GM12874 (cell line): Measurements from ENCODE around the gene WNT3.

Experiments used
- CTCF ChIP-seq: IDR thresholded peaks from 2 replicates; pipeline ENCODE4 v1.5.1; 2011; ENCODE audit warnings: low read depth, mild to moderate bottlenecking, control low read depth, low read length, moderate library complexity; ENCODE audit not compliant: insufficient read depth

WNT3 gene

GRCh38 chr17:46796084-46796483 lies 22.4 kb downstream of the WNT3 start:
- no peak for TF ChIP-seq CTCF

DNA sequence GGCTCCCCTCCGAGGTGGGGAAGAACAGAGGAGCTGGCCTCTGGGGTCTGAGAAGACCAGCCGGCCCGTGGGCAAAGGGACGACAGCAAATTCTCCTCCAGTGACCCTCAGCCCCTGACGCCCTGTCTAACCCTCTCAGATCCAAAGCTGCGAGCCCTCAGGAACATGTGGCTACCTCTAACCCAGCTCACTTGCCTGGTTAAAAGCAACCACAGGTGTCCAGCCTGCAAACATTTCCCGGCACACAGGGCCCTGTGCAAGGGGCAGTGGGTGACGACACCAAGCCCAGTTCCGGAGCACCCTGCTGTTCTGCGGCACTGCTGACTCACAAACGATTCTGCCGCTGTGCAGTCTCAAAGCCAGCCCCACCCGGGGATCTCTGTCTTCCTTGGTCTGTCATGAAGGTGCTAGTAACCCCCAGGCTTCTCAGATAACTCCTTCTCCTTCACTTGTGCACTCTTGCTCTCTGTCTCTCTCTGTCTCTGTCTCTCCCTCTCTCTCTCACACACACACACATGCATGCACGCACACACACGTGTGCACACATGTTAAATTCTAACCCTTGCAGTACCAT lies 23.0 kb downstream of the WNT3 start:
- no peak for TF ChIP-seq CTCF

- TF ChIP-seq CTCF, result no peak
These were observed 24.2 kb downstream of the WNT3 start for GRCh38 chr17:46794318-46794717.

GRCh38 chr17:46793541-46793940 lies 25.0 kb downstream of the WNT3 start:
- no peak for TF ChIP-seq CTCF

DNA sequence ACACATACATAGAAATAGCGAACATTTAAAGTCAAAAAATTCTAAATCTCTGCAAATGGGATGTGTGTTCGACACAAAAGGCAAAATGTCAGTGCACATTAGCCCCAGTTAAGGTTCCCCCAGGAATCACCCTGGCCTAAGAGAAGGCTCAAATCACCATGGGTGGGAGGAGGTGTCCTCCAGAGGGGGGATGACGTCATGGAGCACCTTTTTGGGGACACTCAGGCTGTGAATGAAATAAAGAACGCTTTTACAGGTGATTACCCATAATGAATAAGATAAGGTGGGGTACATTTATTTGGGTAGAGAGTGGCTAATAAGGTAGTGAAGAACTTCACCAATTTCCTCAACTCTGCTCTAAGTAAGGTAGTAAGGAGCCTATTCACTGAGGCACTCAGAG lies 26.4 kb downstream of the WNT3 start:
- TF ChIP-seq CTCF, result no peak

- no peak for TF ChIP-seq CTCF
These were observed 27.0 kb downstream of the WNT3 start for GRCh38 chr17:46791531-46791930.

- no peak for TF ChIP-seq CTCF
These were observed 28.3 kb downstream of the WNT3 start for GRCh38 chr17:46790216-46790615.
